HEK293T (cell line): ENCODE data around the gene STPG4.

Experiments
- TARDBP ChIP-seq: fragments of 450-650 bp; IDR thresholded peaks from 2 replicates; pipeline ENCODE4 v1.6.1; 2016
- TF ChIP-seq, protein P1 (sequence below): fragments of 450-650 bp; IDR thresholded peaks from 2 replicates; pipeline ENCODE4 v1.6.1; 2016

GRCh38 chr2:47150175-47150574, 4.9 kb downstream of the STPG4 start:
- TF ChIP-seq, protein P1, sequence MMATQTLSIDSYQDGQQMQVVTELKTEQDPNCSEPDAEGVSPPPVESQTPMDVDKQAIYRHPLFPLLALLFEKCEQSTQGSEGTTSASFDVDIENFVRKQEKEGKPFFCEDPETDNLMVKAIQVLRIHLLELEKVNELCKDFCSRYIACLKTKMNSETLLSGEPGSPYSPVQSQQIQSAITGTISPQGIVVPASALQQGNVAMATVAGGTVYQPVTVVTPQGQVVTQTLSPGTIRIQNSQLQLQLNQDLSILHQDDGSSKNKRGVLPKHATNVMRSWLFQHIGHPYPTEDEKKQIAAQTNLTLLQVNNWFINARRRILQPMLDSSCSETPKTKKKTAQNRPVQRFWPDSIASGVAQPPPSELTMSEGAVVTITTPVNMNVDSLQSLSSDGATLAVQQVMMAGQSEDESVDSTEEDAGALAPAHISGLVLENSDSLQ = no peak
- TF ChIP-seq TARDBP = no peak
